ENCODE measurements around the gene DCDC2B.

GRCh38 chr1:32186077-32186476 is 22.8 kb upstream of the DCDC2B start:
- TF ChIP-seq EZH2 (IDR thresholded peaks at IDR 0.05; ENCODE audit: borderline replicate concordance, low read depth, low read length, severe bottlenecking) (no peak), CTCF (IDR thresholded peaks at IDR 0.05; ENCODE audit: borderline replicate concordance, extremely low read depth, low read length, poor library complexity, severe bottlenecking) (no peak)

Measured in DND-41 (cell line).